ENCODE results near the gene TRABD.

The TRABD gene

DNA sequence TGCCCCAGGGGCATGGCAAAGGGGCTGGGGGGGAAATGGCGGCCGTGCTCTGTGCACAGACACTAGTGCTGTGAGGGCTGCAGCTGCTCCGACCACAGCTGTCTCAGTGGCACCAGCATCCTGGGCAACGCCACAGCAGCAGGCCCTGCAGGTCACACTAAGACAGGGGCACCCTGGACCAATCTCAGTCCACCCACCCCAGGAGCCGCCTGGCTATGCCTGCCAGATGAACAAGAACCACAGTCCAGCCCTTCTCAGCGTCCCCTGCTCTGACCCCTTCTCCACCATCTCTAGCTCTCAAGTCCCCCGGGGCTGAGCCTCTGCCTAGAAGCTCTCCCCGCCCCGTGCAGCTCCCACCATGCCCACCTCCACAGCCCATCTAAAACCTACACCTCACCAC is 42.7 kb downstream of the TRABD start:
- Histone ChIP-seq H3K27ac (ENCODE audit: low read depth, low read length) (no peak overlapping the region), H2AK5ac (ENCODE audit: low read length) (no peak overlapping the region), H3K9ac (ENCODE audit: low read length) (no peak overlapping the region), H3K9me3 (ENCODE audit: insufficient read depth, low read depth, low read length) (peaks cover 2% of the 10 kb centered on the region), H2BK120ac (ENCODE audit: insufficient read depth, low read length, poor library complexity) (no peak overlapping the region), H2BK12ac (ENCODE audit: low read length) (no peak overlapping the region), H3K79me2 (ENCODE audit: control insufficient read depth, insufficient read depth, low read length, poor library complexity) (no peaks in the 10 kb centered on the region), H3K79me1 (ENCODE audit: low read length) (no peaks in the 10 kb centered on the region), H3K4ac (ENCODE audit: low read depth, low read length) (no peak overlapping the region), H4K91ac (ENCODE audit: low read depth, low read length) (no peak overlapping the region), H3K27me3 (ENCODE audit: insufficient read depth, low read length) (no peaks in the 10 kb centered on the region), H2AFZ (ENCODE audit: insufficient read depth, low read length, poor library complexity) (no peak overlapping the region), H2BK5ac (ENCODE audit: low read depth, low read length, poor library complexity) (no peak overlapping the region), H3K23ac (ENCODE audit: low read length) (no peak overlapping the region), H3K4me1 (ENCODE audit: control insufficient read depth in 1 of 2, insufficient read depth in 2 of 2, low read length in 2 of 2) (no peaks in the 10 kb centered on the region), H3K4me3 (ENCODE audit: low read depth, low read length) (no peak overlapping the region), H3K18ac (ENCODE audit: low read length) (no peak overlapping the region), H3K36me3 (ENCODE audit: control insufficient read depth in 1 of 2, insufficient read depth in 2 of 2, low read length in 2 of 2) (peaks cover 32 to 43% of the 10 kb centered on the region in 2 experiments), H4K12ac (ENCODE audit: low read depth, low read length) (no peak overlapping the region), H3K4me2 (ENCODE audit: low read length) (no peak overlapping the region), H3K14ac (ENCODE audit: low read length) (no peak overlapping the region), H4K8ac (ENCODE audit: low read depth, low read length) (no peak overlapping the region)
- WGBS (ENCODE audit: extremely low coverage, insufficient coverage, insufficient read length): no CpG with 5 or more reads among the region's 9 CpGs
- DNase-seq: no peak

DNA sequence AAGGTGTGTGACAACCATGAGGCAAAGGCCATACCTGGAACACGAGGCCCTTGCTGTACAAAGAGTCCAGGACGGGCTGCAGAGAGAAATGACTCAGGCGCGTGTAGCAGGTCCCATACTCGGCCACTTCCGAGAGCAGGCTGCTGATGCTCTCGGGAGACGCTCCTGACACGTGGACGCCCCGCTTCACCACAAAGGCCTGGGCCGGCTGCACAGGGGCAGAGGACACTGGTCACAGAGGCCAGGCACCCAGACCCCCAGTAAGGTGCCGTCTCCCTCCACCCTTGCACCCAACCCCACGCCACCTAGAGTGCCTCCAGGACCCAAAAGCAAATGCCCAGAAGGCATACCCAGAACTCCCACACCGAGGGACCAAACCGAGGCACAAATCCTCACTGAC is 43.7 kb downstream of the TRABD start:
- Histone ChIP-seq H3K18ac (ENCODE audit: low read length) (no peak overlapping the region), H3K9me3 (ENCODE audit: insufficient read depth, low read depth, low read length) (peaks cover 8% of the 10 kb centered on the region), H4K91ac (ENCODE audit: low read depth, low read length) (no peak overlapping the region)

DNA sequence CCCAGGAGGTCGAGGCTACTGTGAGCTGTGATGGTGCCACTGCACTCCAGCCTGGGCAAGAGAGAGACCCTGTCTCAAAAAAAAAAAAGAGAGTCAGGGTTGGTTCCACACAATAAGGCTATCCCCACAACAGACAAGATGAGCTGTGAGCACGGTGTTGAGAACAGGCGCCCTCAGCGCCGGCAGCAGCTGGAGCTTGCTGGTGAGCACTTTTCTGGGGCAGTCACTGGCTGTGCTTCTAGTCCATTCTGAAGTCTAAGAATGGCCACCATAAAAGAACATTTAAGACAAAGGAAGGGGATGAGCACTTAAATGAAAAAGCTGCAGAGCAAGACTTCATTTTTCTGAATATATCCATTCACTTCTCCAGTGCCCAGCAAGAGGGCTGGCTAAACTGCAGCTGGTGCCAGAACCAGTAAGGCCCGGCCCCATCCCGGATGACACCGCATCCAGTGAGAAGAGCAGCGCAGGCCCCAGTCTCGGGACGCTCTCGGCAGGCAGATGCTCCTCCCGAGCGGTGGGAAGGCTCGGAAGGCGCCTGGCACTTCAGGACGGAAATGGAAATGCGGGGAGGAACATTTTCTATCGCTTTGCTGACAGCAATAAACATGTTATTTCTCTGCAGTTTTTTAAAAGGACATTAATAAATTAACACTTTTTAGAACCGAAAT is 46.9 kb downstream of the TRABD start:
- H2BK120ac ChIP-seq (ENCODE audit: insufficient read depth, low read length, poor library complexity): no peak overlapping the region
- H2BK5ac ChIP-seq (ENCODE audit: low read depth, low read length, poor library complexity): no peak overlapping the region
- no peak overlapping the region for H4K91ac ChIP-seq (ENCODE audit: low read depth, low read length)
- no peak overlapping the region for H4K12ac ChIP-seq (ENCODE audit: low read depth, low read length)
- no CpG with 5 or more reads among the region's 20 CpGs for WGBS (ENCODE audit: extremely low coverage, insufficient coverage, insufficient read length)
- no peak overlapping the region for H4K8ac ChIP-seq (ENCODE audit: low read depth, low read length)
- H3K14ac ChIP-seq (ENCODE audit: low read length): no peak overlapping the region
- no peaks in the 10 kb centered on the region for H3K27me3 ChIP-seq (ENCODE audit: insufficient read depth, low read length)
- no peak overlapping the region for H3K27ac ChIP-seq (ENCODE audit: low read depth, low read length)
- DNase-seq: no peak
- no peak overlapping the region for H3K23ac ChIP-seq (ENCODE audit: low read length)
- no peak overlapping the region for H3K18ac ChIP-seq (ENCODE audit: low read length)
- H3K4me1 ChIP-seq (ENCODE audit: control insufficient read depth in 1 of 2, insufficient read depth in 2 of 2, low read length in 2 of 2): no peaks in the 10 kb centered on the region
- H3K4me3 ChIP-seq (ENCODE audit: low read depth, low read length): no peak overlapping the region
- H2BK12ac ChIP-seq (ENCODE audit: low read length): no peak overlapping the region
- H3K4ac ChIP-seq (ENCODE audit: low read depth, low read length): no peak overlapping the region
- no peaks in the 10 kb centered on the region for H3K79me1 ChIP-seq (ENCODE audit: low read length)
- H2AFZ ChIP-seq (ENCODE audit: insufficient read depth, low read length, poor library complexity): no peak overlapping the region
- peaks cover 19% of the 10 kb centered on the region for H3K9me3 ChIP-seq (ENCODE audit: insufficient read depth, low read depth, low read length)
- H3K4me2 ChIP-seq (ENCODE audit: low read length): no peak overlapping the region
- no peak overlapping the region for H2AK5ac ChIP-seq (ENCODE audit: low read length)
- no peak overlapping the region for H3K9ac ChIP-seq (ENCODE audit: low read length)
- H3K36me3 ChIP-seq (ENCODE audit: control insufficient read depth in 1 of 2, insufficient read depth in 2 of 2, low read length in 2 of 2): peaks cover 16 to 27% of the 10 kb centered on the region in 2 experiments
- no peaks in the 10 kb centered on the region for H3K79me2 ChIP-seq (ENCODE audit: control insufficient read depth, insufficient read depth, low read length, poor library complexity)

More for the DNA sequence above, 43.7 kb downstream of the TRABD start:
- H2AFZ ChIP-seq (ENCODE audit: insufficient read depth, low read length, poor library complexity): no peak overlapping the region
- H3K79me2 ChIP-seq (ENCODE audit: control insufficient read depth, insufficient read depth, low read length, poor library complexity): no peaks in the 10 kb centered on the region
- H2AK5ac ChIP-seq (ENCODE audit: low read length): no peak overlapping the region
- no peak overlapping the region for H4K8ac ChIP-seq (ENCODE audit: low read depth, low read length)
- H3K27ac ChIP-seq (ENCODE audit: low read depth, low read length): no peak overlapping the region
- no peak for DNase-seq
- no peaks in the 10 kb centered on the region for H3K4me1 ChIP-seq (ENCODE audit: control insufficient read depth in 1 of 2, insufficient read depth in 2 of 2, low read length in 2 of 2)
- no peak overlapping the region for H3K14ac ChIP-seq (ENCODE audit: low read length)
- peak overlapping the region; percentile 68 for H3K9ac ChIP-seq (ENCODE audit: low read length)
- H2BK5ac ChIP-seq (ENCODE audit: low read depth, low read length, poor library complexity): no peak overlapping the region
- H4K12ac ChIP-seq (ENCODE audit: low read depth, low read length): no peak overlapping the region
- H2BK120ac ChIP-seq (ENCODE audit: insufficient read depth, low read length, poor library complexity): no peak overlapping the region
- H3K23ac ChIP-seq (ENCODE audit: low read length): no peak overlapping the region
- no peaks in the 10 kb centered on the region for H3K27me3 ChIP-seq (ENCODE audit: insufficient read depth, low read length)
- H2BK12ac ChIP-seq (ENCODE audit: low read length): no peak overlapping the region
- H3K4me2 ChIP-seq (ENCODE audit: low read length): no peak overlapping the region
- peaks cover 26 to 36% of the 10 kb centered on the region in 2 experiments for H3K36me3 ChIP-seq (ENCODE audit: control insufficient read depth in 1 of 2, insufficient read depth in 2 of 2, low read length in 2 of 2)
- no peak overlapping the region for H3K4ac ChIP-seq (ENCODE audit: low read depth, low read length)
- no CpG with 5 or more reads among the region's 16 CpGs for WGBS (ENCODE audit: extremely low coverage, insufficient coverage, insufficient read length)
- H3K4me3 ChIP-seq (ENCODE audit: low read depth, low read length): no peak overlapping the region
- no peaks in the 10 kb centered on the region for H3K79me1 ChIP-seq (ENCODE audit: low read length)

DNA sequence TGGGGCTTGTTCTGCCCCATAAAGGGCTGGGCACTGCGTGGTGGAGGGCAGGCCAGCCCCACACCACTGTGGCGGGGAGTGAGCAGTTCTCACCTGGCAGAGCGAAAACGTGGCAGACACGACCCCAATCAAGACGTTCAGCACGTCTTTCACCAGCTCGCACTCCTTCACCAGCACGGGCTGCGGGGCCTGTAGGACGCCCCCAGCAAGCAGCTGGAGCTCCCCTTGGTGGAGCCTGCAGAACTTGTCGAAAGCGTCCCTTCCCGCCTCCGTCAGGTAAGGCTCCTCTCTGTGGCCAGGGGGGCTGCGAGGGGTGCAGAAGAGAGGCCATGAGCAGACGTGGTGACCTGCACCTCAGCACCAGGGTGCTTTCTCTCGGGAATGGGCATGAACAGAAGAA is 47.5 kb downstream of the TRABD start:
- no peak overlapping the region for H2AK5ac ChIP-seq (ENCODE audit: low read length)
- no peak overlapping the region for H2BK12ac ChIP-seq (ENCODE audit: low read length)
- WGBS (ENCODE audit: extremely low coverage, insufficient coverage, insufficient read length): no CpG with 5 or more reads among the region's 18 CpGs
- H3K4ac ChIP-seq (ENCODE audit: low read depth, low read length): no peak overlapping the region
- no peaks in the 10 kb centered on the region for H3K4me1 ChIP-seq (ENCODE audit: control insufficient read depth in 1 of 2, insufficient read depth in 2 of 2, low read length in 2 of 2)
- H3K27me3 ChIP-seq (ENCODE audit: insufficient read depth, low read length): no peaks in the 10 kb centered on the region
- no peak overlapping the region for H2BK5ac ChIP-seq (ENCODE audit: low read depth, low read length, poor library complexity)
- H3K14ac ChIP-seq (ENCODE audit: low read length): no peak overlapping the region
- H3K79me1 ChIP-seq (ENCODE audit: low read length): no peaks in the 10 kb centered on the region
- H3K4me2 ChIP-seq (ENCODE audit: low read length): no peak overlapping the region
- no peak overlapping the region for H4K12ac ChIP-seq (ENCODE audit: low read depth, low read length)
- H4K8ac ChIP-seq (ENCODE audit: low read depth, low read length): no peak overlapping the region
- no peak overlapping the region for H2AFZ ChIP-seq (ENCODE audit: insufficient read depth, low read length, poor library complexity)
- no peak overlapping the region for H3K9ac ChIP-seq (ENCODE audit: low read length)
- no peak overlapping the region for H3K18ac ChIP-seq (ENCODE audit: low read length)
- H3K9me3 ChIP-seq (ENCODE audit: insufficient read depth, low read depth, low read length): peaks cover 19% of the 10 kb centered on the region
- H2BK120ac ChIP-seq (ENCODE audit: insufficient read depth, low read length, poor library complexity): no peak overlapping the region
- no peak overlapping the region for H3K27ac ChIP-seq (ENCODE audit: low read depth, low read length)
- no peak for DNase-seq
- H3K23ac ChIP-seq (ENCODE audit: low read length): no peak overlapping the region
- H3K79me2 ChIP-seq (ENCODE audit: control insufficient read depth, insufficient read depth, low read length, poor library complexity): no peaks in the 10 kb centered on the region
- peaks cover 14 to 23% of the 10 kb centered on the region in 2 experiments for H3K36me3 ChIP-seq (ENCODE audit: control insufficient read depth in 1 of 2, insufficient read depth in 2 of 2, low read length in 2 of 2)
- H4K91ac ChIP-seq (ENCODE audit: low read depth, low read length): no peak overlapping the region
- no peak overlapping the region for H3K4me3 ChIP-seq (ENCODE audit: low read depth, low read length)

All from trophoblast cell (in vitro differentiated cells and primary cell).